Suprapubic skin (tissue), 4 donors: ENCODE results near the gene SRSF7. TPM values are rescaled to one million over a fixed set of nuclear protein-coding genes. Genes with fewer than 3 reads are reported as not detected.
"Not testable (repeated sequence)": the region's sequence is repeated elsewhere in the genome, so short reads cannot be mapped to it uniquely, and the experiment has no call there.

Source experiments
- DNase-seq, 2 donors: peaks; one replicate each; pipeline ENCODE4 v3.0.0-alpha.2; 2019; ENCODE audit warnings: low spot score in 2 of 2
- H3K27ac ChIP-seq: fragments of 200-600 bp; sonication (generic); one replicate; pipeline ENCODE4 v1.5.1; 2019
- H3K27me3 ChIP-seq: fragments of 200-600 bp; sonication (generic); one replicate; pipeline ENCODE4 v1.5.1; 2019
- H3K36me3 ChIP-seq: fragments of 200-600 bp; sonication (generic); one replicate; pipeline ENCODE4 v1.5.1; 2019
- H3K4me1 ChIP-seq: fragments of 200-600 bp; sonication (generic); one replicate; pipeline ENCODE4 v1.5.1; 2019
- H3K4me3 ChIP-seq: fragments of 200-600 bp; sonication (generic); one replicate; pipeline ENCODE4 v1.5.1; 2019; ENCODE audit warnings: mild to moderate bottlenecking
- H3K9me3 ChIP-seq: fragments of 200-600 bp; sonication (generic); one replicate; pipeline ENCODE4 v1.5.1; 2019
- CTCF ChIP-seq, 2 donors: fragments of 200-600 bp in 1 of 2; fragments of 450-650 bp in 1 of 2; sonication (generic) in 1 of 2; IDR thresholded peaks; one replicate each; pipeline ENCODE4 v1.5.1; 2016 to 2019; ENCODE audit warnings: antibody characterized with exemption in 2 of 2, mild to moderate bottlenecking in 1 of 2, moderate library complexity in 1 of 2
- EP300 ChIP-seq: sonication (generic); formaldehyde crosslinking; IDR thresholded peaks from one replicate; pipeline ENCODE4 v1.6.1; 2017; ENCODE audit warnings: antibody characterized with exemption
- POLR2A ChIP-seq, 2 donors: fragments of 450-650 bp; IDR thresholded peaks; one replicate each; pipeline ENCODE4 v1.6.1; 2017; ENCODE audit warnings: antibody characterized with exemption in 2 of 2, mild to moderate bottlenecking in 2 of 2, moderate library complexity in 2 of 2
- POLR2AphosphoS5 ChIP-seq, 3 donors: sonication (generic); formaldehyde crosslinking; IDR thresholded peaks; one replicate each; pipeline ENCODE4 v1.6.1; 2017; ENCODE audit warnings: antibody characterized with exemption in 3 of 3
- WGBS: methylation state at CpG from one replicate; pipeline ENCODE4 v1.1.5; 2018; 5-methylcytosine and 5-hydroxymethylcytosine counted together
- total RNA-seq, 4 donors: library from RNA; depleted of rRNA; stranded (reverse); fragments of >200 nt; gene quantifications; one replicate each; pipeline ENCODE4 v1.1.0, GENCODE V29; 2016

The SRSF7 gene
- total RNA-seq, 4 donors from 2014 or later = 90.4 to 144 (median 94.2) TPM

GRCh38 chr2:38737925-38738324 is 13.2 kb downstream of the SRSF7 start:
- Histone ChIP-seq H3K27me3 (no peaks in the 10 kb centered on the region), H3K4me1 (peaks cover 23% of the 10 kb centered on the region), H3K4me3 (no peak overlapping the region), H3K36me3 (peaks cover 29% of the 10 kb centered on the region), H3K9me3 (no peaks in the 10 kb centered on the region), H3K27ac (no peak overlapping the region)
- DNase-seq = peak in 1 of 2 donors; percentile 35
- TF ChIP-seq EP300 = no peak
- TF ChIP-seq CTCF (IDR thresholded peaks at IDR 0.05) = no peak
- no peak for TF ChIP-seq POLR2AphosphoS5 (IDR thresholded peaks at IDR 0.05)
- no peak for TF ChIP-seq POLR2A (IDR thresholded peaks at IDR 0.05)
- 81% methylated on average over 3 of the region's 3 CpGs for whole genome bisulfite sequencing

GRCh38 chr2:38737000-38737698 is 14.0 kb downstream of the SRSF7 start:
- H3K27me3 ChIP-seq, H3K9me3 ChIP-seq, H3K27ac ChIP-seq, H3K4me3 ChIP-seq: not testable (repeated sequence)
- DNase-seq = peak in 1 of 2 donors; percentile 62
- Histone ChIP-seq H3K4me1 (peaks cover 23% of the 10 kb centered on the region), H3K36me3 (peaks cover 27% of the 10 kb centered on the region)
- TF ChIP-seq EP300 = peak; percentile 37
- TF ChIP-seq POLR2AphosphoS5 (IDR thresholded peaks at IDR 0.05) = peak in 1 of 3 donors; percentile 17
- 82% methylated on average over 11 of the region's 11 CpGs for WGBS

GRCh38 chr2:38735999-38736320 is 15.2 kb downstream of the SRSF7 start:
- H3K9me3 ChIP-seq = no peaks in the 10 kb centered on the region
- WGBS = 69% methylated on average over 4 of the region's 4 CpGs
- H3K27ac ChIP-seq = no peak overlapping the region
- no peaks in the 10 kb centered on the region for H3K27me3 ChIP-seq
- peaks cover 35% of the 10 kb centered on the region for H3K36me3 ChIP-seq
- H3K4me1 ChIP-seq = peaks cover 22% of the 10 kb centered on the region
- DNase-seq = no peak
- TF ChIP-seq EP300 (no peak), POLR2AphosphoS5 (IDR thresholded peaks at IDR 0.05) (no peak), POLR2A (IDR thresholded peaks at IDR 0.05) (no peak)
- H3K4me3 ChIP-seq = no peak overlapping the region

GRCh38 chr2:38734299-38735058 is 16.7 kb downstream of the SRSF7 start:
- H3K9me3 ChIP-seq = no peaks in the 10 kb centered on the region
- H3K4me3 ChIP-seq = no peak overlapping the region
- TF ChIP-seq CTCF (IDR thresholded peaks at IDR 0.05) (no peak), EP300 (no peak), POLR2A (IDR thresholded peaks at IDR 0.05) (no peak)
- H3K36me3 ChIP-seq = peaks cover 43% of the 10 kb centered on the region
- no peak overlapping the region for H3K27ac ChIP-seq
- H3K27me3 ChIP-seq = no peaks in the 10 kb centered on the region
- no peak for DNase-seq
- WGBS = 66% methylated on average over 9 of the region's 9 CpGs
- H3K4me1 ChIP-seq = peaks cover 16% of the 10 kb centered on the region

- H3K4me1 ChIP-seq = peaks cover 16% of the 10 kb centered on the region
- TF ChIP-seq POLR2AphosphoS5 (IDR thresholded peaks at IDR 0.05) = no peak
- no peak for TF ChIP-seq EP300
- 90% methylated on average over 6 of the region's 6 CpGs for whole genome bisulfite sequencing
These were observed 17.7 kb downstream of the SRSF7 start for GRCh38 chr2:38733300-38733971.

GRCh38 chr2:38731684-38732221 is 19.4 kb downstream of the SRSF7 start:
- Histone ChIP-seq H3K27ac (no peak overlapping the region), H3K9me3 (no peaks in the 10 kb centered on the region), H3K4me1 (peaks cover 7% of the 10 kb centered on the region), H3K36me3 (peaks cover 32% of the 10 kb centered on the region), H3K4me3 (no peak overlapping the region), H3K27me3 (no peaks in the 10 kb centered on the region)
- TF ChIP-seq POLR2A (IDR thresholded peaks at IDR 0.05) = no peak
- TF ChIP-seq CTCF (IDR thresholded peaks at IDR 0.05) = no peak
- TF ChIP-seq POLR2AphosphoS5 (IDR thresholded peaks at IDR 0.05) = no peak
- no peak for TF ChIP-seq EP300
- peak in 1 of 2 donors; percentile 33 for DNase-seq
- WGBS = 93% methylated on average over 14 of the region's 14 CpGs

More at GRCh38 chr2:38733300-38733971, 17.7 kb downstream of the SRSF7 start:
- Histone ChIP-seq H3K36me3 (peaks cover 39% of the 10 kb centered on the region), H3K27me3 (no peaks in the 10 kb centered on the region), H3K9me3 (no peaks in the 10 kb centered on the region), H3K27ac (no peak overlapping the region), H3K4me3 (no peak overlapping the region)
- DNase-seq = no peak
